ENCODE measurements around the gene RAVER2.
"Not testable (repeated sequence)": the region's sequence is repeated elsewhere in the genome, so short reads cannot be mapped to it uniquely, and the experiment has no call there.

The RAVER2 gene

DNA sequence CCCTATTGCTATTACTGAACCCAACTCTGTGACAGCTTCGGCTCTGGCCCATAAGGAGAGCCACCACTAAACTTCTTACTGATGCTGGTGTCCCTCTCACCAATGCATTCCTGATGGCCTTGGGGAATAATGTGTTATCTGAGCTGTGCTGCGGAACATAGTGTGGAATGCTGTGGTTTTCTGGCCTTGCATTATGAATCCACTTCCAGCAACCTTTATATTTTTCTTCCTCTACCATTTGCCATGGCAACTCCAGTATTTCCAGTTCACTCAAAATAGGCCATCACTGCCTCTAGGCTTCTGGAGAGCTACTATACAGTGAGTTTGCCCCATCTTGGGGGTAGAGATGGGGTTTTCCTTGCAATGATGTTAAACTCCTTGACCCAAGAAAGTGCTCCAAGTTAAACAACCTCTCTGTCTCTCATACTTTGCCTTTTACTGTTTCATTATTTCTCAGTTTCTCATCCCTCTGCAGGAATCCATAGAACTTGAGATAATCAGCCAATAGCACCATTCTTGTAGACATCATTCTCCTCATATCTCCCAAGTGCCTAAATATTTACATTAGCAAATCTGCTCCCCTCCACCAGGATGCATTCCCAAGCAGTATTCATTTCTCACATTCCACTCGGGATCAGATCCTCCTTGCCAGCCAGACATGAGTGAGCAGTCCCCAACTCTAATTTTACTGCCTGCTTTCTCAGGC, 11.1 kb upstream of the RAVER2 start:
- TF ChIP-seq CTCF (IDR thresholded peaks at IDR 0.05; ENCODE audit: low read length, missing control alignments), result no peak
- peak; percentile 42 for DNase-seq (ENCODE audit: low read depth)
- H3K4me3 ChIP-seq (replicated peaks; ENCODE audit: low read depth, low read length), result no peak overlapping the region

DNA sequence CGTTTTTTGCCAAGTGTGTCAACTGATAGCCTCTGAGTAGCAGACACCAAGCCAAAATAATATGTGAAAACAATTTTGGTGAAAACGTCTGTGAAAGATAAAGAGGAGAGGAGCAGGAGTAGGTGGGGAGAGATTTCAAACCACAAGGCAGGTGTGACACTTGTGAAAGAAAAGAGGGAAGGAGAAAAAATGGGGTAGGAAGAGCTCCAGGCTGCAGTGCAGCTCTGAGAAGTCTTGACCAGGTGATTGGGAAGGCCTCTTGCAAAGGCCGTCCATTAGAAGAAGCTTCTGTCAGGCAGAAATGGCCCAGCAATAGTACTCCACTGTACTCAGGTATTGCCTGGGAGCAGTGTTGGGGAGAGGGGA, 10.6 kb upstream of the RAVER2 start:
- DNase-seq (ENCODE audit: low read depth), result no peak
- no peak for TF ChIP-seq CTCF (IDR thresholded peaks at IDR 0.05; ENCODE audit: low read length, missing control alignments)
- no peak overlapping the region for H3K4me3 ChIP-seq (replicated peaks; ENCODE audit: low read depth, low read length)

- not testable (repeated sequence) for H3K4me3 ChIP-seq (replicated peaks; ENCODE audit: low read depth, low read length); DNase-seq (ENCODE audit: low read depth)
Measured at GRCh38 chr1:64740687-64741086, 4.2 kb upstream of the RAVER2 start.

GRCh38 chr1:64743954-64744491, 852 bp upstream of the RAVER2 start:
- no peak for DNase-seq (ENCODE audit: low read depth)
- TF ChIP-seq CTCF (IDR thresholded peaks at IDR 0.05; ENCODE audit: low read length, missing control alignments), result no peak

DNA sequence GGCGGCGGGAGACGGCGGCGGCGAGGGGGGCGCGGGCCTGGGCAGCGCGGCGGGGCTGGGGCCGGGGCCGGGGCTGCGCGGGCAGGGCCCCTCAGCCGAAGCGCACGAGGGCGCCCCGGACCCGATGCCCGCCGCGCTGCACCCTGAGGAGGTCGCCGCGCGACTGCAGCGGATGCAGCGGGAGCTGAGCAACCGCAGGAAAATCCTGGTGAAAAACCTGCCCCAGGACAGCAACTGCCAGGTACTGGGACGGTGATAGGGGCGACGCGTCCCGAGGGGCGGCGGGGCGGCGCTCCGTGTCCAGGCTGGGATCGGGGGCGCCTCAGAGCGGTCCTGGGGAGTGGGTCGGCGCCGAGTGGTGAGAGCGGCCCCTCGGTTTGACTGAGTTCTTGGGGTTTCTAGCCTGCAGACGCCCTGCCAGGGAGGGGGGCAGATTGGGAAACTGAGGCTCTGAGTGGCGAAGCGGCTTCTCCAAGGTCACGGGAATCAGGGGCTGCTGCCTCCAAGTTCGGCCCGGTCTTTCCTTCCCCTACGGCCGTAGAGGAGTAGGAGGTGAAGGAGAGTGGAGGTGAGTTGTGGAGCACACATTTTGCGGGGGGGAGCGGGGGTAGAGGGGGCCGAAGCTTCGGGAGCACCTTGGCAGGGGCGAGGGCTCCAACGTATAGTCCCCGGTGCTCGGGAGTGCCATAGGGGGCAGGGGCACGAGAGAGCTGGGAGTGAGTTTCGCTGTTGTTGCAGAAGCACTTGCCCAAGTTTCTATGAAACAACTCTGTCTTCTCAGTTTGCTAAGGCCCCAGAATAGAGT, 508 bp downstream of the RAVER2 start:
- H3K4me3 ChIP-seq (replicated peaks; ENCODE audit: low read depth, low read length), result peak overlapping the region; percentile 75
- peak; percentile 43 for DNase-seq (ENCODE audit: low read depth)
- no peak for TF ChIP-seq CTCF (IDR thresholded peaks at IDR 0.05; ENCODE audit: low read length, missing control alignments)

More at GRCh38 chr1:64743954-64744491, 852 bp upstream of the RAVER2 start:
- H3K4me3 ChIP-seq (replicated peaks; ENCODE audit: low read depth, low read length), result peak overlapping the region; percentile 75

GRCh38 chr1:64745986-64746940, 1.4 kb downstream of the RAVER2 start:
- no peak for TF ChIP-seq CTCF (IDR thresholded peaks at IDR 0.05; ENCODE audit: low read length, missing control alignments)

More at GRCh38 chr1:64745986-64746940, 1.4 kb downstream of the RAVER2 start:
- H3K4me3 ChIP-seq (replicated peaks; ENCODE audit: low read depth, low read length), result peak overlapping the region; percentile 75
- no peak for DNase-seq (ENCODE audit: low read depth)
